Stimulated activated CD8-positive, alpha-beta memory T cell treated with anti-CD3 and anti-CD28 coated beads, Interleukin-7, amount 100 ng/mL, for 4 hours (primary cell): ENCODE results near the gene PRM1.
A peak's percentile ranks its signal among the peaks of the same experiment; 100 is the strongest.

Experiments
- DNase-seq, 2 donors: peaks; one replicate each; pipeline ENCODE4 v3.0.0-alpha.2; 2020; ENCODE audit warnings: low read depth in 2 of 2

PRM1 gene

GRCh38 chr16:11253995-11254912, 26.9 kb downstream of the PRM1 start:
- no peak for DNase-seq

- peak in 1 of 2 donors; percentile 40 for DNase-seq
Measured at GRCh38 chr16:11253009-11253994, 27.8 kb downstream of the PRM1 start.

GRCh38 chr16:11252482-11252931, 28.6 kb downstream of the PRM1 start:
- no peak for DNase-seq

GRCh38 chr16:11251525-11252481, 29.3 kb downstream of the PRM1 start:
- peak; percentile 76 to 79 for DNase-seq

- DNase-seq, result no peak
Measured at GRCh38 chr16:11250786-11251524, 30.2 kb downstream of the PRM1 start.

- DNase-seq, result no peak
Measured at GRCh38 chr16:11250091-11250785, 30.9 kb downstream of the PRM1 start.

- DNase-seq, result no peak
Measured at GRCh38 chr16:11249233-11250061, 31.7 kb downstream of the PRM1 start.

GRCh38 chr16:11248133-11248532, 33.0 kb downstream of the PRM1 start:
- DNase-seq, result no peak

GRCh38 chr16:11245988-11246387, 35.1 kb downstream of the PRM1 start:
- DNase-seq, result no peak

GRCh38 chr16:11245222-11245737, 35.9 kb downstream of the PRM1 start:
- DNase-seq, result no peak

- DNase-seq, result no peak
Measured at GRCh38 chr16:11242658-11243057, 38.5 kb downstream of the PRM1 start.

GRCh38 chr16:11241480-11242204, 39.5 kb downstream of the PRM1 start:
- DNase-seq, result no peak

- DNase-seq, result no peak
Measured at GRCh38 chr16:11240636-11241473, 40.3 kb downstream of the PRM1 start.

GRCh38 chr16:11239644-11240632, 41.2 kb downstream of the PRM1 start:
- DNase-seq, result no peak

- DNase-seq, result no peak
Measured at GRCh38 chr16:11238272-11239202, 42.6 kb downstream of the PRM1 start.
